ENCODE data around the gene PPM1H.

Gene PPM1H, protein sequence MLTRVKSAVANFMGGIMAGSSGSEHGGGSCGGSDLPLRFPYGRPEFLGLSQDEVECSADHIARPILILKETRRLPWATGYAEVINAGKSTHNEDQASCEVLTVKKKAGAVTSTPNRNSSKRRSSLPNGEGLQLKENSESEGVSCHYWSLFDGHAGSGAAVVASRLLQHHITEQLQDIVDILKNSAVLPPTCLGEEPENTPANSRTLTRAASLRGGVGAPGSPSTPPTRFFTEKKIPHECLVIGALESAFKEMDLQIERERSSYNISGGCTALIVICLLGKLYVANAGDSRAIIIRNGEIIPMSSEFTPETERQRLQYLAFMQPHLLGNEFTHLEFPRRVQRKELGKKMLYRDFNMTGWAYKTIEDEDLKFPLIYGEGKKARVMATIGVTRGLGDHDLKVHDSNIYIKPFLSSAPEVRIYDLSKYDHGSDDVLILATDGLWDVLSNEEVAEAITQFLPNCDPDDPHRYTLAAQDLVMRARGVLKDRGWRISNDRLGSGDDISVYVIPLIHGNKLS

DNA sequence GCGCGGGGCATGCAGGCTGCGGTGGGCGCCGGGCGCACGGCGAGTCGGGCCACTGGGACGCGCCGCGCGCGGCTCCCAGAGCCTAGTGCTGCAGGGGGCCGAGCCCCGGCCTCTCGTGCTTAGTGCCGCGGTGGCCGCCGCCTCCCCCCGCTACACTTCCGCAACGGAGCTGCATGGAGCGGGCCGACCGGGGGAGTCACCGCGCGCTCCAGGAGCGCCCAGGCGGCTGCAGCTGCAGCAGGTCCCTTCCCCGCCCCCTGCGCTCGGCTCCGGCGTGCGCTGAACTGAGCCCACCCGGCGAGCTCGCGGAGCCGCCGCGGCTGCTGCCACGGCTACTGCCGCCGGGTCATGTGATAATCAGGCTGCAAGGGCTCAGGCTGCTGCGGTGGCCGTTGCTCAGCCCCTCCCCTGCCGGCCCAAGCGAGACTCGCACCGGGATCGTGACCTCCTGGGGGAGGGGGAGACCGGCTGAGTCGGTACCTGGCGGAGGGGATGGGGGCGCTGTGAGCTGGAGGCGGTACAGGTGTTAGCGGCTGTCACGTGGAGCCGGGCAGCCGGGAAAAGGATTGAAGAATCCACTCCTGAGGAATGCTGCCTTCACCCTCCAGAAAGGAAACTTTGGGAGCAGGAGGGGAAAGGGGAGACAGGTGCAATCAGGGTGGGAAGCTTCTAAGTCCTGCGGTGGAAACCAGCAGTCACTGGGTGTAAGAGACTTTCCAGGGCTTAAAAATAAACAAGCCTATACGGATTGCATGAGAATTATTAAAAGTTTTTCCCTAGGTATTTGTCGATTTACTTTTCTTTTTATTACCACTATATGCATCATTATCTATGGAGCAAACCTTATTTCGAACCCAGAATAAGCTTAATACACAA lies at the start of gene PPM1H:
Gene PPM1H, minus strand, starts transcription at position 352 of the 876 bp plus-strand sequence. CDS start 414 bp downstream, outside the sequence.
- peak; percentile 81 for DNase-seq (ENCODE audit: low read depth)
- TF ChIP-seq CTCF (IDR thresholded peaks at IDR 0.05; ENCODE audit: low read depth, low read length) (peak; percentile 13), POLR2A (IDR thresholded peaks at IDR 0.05; ENCODE audit: extremely low read depth, insufficient read length) (peak; percentile 43), MYC (IDR thresholded peaks at IDR 0.05; ENCODE audit: low read depth, low read length) (peak; percentile 39; the same call in 1 of the 2 replicates)
- TF ChIP-seq, protein P1, sequence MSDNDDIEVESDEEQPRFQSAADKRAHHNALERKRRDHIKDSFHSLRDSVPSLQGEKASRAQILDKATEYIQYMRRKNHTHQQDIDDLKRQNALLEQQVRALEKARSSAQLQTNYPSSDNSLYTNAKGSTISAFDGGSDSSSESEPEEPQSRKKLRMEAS (IDR thresholded peaks at IDR 0.05; ENCODE audit: low read depth, low read length), result peak; percentile 33; the same call in 1 of the 2 replicates
- peak within 1 kb of the TSS; percentile 41 for H3K4me3 ChIP-seq (ENCODE audit: low read depth, low read length)

- TF ChIP-seq CTCF (IDR thresholded peaks at IDR 0.05; ENCODE audit: low read depth, low read length) (peak; percentile 27), POLR2A (IDR thresholded peaks at IDR 0.05; ENCODE audit: extremely low read depth, insufficient read length) (no peak)
- H3K4me3 ChIP-seq (ENCODE audit: low read depth, low read length), result no peak overlapping the region
- DNase-seq (ENCODE audit: low read depth), result peak; percentile 8
These were observed 48.6 kb upstream of the PPM1H start for GRCh38 chr12:62983594-62983993.

DNA sequence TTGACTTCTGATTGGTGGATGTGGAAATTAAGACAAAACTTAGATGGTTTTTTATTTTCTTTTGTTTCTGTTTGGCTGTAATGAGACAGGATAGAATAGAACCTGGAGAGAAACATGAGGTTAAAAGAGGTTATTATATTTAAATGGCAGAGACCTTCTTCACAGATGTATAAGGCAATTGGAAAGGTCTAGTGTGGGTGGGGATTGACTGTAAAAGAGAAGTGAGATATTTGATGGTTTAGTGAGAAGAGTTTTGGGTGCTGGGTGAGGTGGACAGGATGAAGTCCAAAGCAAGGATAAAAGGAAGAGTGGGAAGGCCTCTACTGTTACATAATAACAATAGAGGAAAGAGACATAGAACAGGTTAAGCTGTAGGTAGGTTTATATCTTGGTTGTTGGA lies 43.8 kb upstream of the PPM1H start:
- DNase-seq (ENCODE audit: low read depth), result no peak
- no peak overlapping the region for H3K4me3 ChIP-seq (ENCODE audit: low read depth, low read length)

DNA sequence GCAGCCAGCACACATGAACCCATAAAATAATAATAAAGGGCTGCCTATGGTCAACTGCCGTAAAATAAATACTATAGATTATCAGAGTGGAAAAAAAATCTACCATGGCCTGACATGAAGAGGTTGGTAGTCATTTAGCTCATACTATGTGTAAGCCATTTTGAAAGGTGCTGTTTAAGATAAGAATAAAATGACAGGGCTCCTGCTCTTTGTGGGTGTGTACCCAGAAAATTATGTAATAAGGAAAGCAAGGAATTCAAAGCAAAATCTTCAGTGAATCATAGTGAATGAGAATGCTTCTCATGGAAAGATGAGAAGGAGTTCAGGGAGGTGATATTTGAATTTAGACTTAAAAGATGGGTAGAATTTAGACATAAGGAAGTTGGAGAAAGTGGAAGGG lies 42.9 kb upstream of the PPM1H start:
- no peak overlapping the region for H3K4me3 ChIP-seq (ENCODE audit: low read depth, low read length)
- DNase-seq (ENCODE audit: low read depth), result no peak

More for the DNA sequence above, 43.8 kb upstream of the PPM1H start:
- no peak for TF ChIP-seq POLR2A (IDR thresholded peaks at IDR 0.05; ENCODE audit: extremely low read depth, insufficient read length)
- no peak for TF ChIP-seq CTCF (IDR thresholded peaks at IDR 0.05; ENCODE audit: low read depth, low read length)
- TF ChIP-seq, protein P1 (IDR thresholded peaks at IDR 0.05; ENCODE audit: low read depth, low read length), result no peak
- TF ChIP-seq MYC (IDR thresholded peaks at IDR 0.05; ENCODE audit: low read depth, low read length), result no peak

GRCh38 chr12:62977418-62977817 lies 42.5 kb upstream of the PPM1H start:
- no peak for DNase-seq (ENCODE audit: low read depth)
- no peak overlapping the region for H3K4me3 ChIP-seq (ENCODE audit: low read depth, low read length)
- TF ChIP-seq POLR2A (IDR thresholded peaks at IDR 0.05; ENCODE audit: extremely low read depth, insufficient read length), result no peak
- TF ChIP-seq, protein P1 (IDR thresholded peaks at IDR 0.05; ENCODE audit: low read depth, low read length), result no peak
- TF ChIP-seq CTCF (IDR thresholded peaks at IDR 0.05; ENCODE audit: low read depth, low read length), result no peak
- TF ChIP-seq MYC (IDR thresholded peaks at IDR 0.05; ENCODE audit: low read depth, low read length), result no peak

More for the DNA sequence above, 42.9 kb upstream of the PPM1H start:
- TF ChIP-seq MYC (IDR thresholded peaks at IDR 0.05; ENCODE audit: low read depth, low read length), result no peak
- TF ChIP-seq, protein P1 (IDR thresholded peaks at IDR 0.05; ENCODE audit: low read depth, low read length), result no peak
- TF ChIP-seq CTCF (IDR thresholded peaks at IDR 0.05; ENCODE audit: low read depth, low read length), result no peak
